Large intestine (tissue), 3 donors: Measurements from ENCODE around the gene TENT4B. TPM values are rescaled to one million over a fixed set of nuclear protein-coding genes. Genes with fewer than 3 reads are reported as not detected.
A peak's percentile ranks its signal among the peaks of the same experiment; 100 is the strongest.
"Not testable (repeated sequence)": the region's sequence is repeated elsewhere in the genome, so short reads cannot be mapped to it uniquely, and the experiment has no call there.

Experiments used
- DNase-seq, 2 donors: peaks; one replicate each; pipeline versions ENCODE4 v3.0.0 to v3.0.0-alpha.2; 2013
- H3K27ac ChIP-seq: one replicate; pipeline ENCODE4 v1.5.1; 2013; ENCODE audit warnings: low read length
- H3K27me3 ChIP-seq: 2 replicates; pipeline ENCODE4 v1.6.1; 2013; ENCODE audit warnings: low read length; ENCODE audit not compliant: control insufficient read depth, insufficient read depth
- H3K36me3 ChIP-seq: 2 replicates; pipeline ENCODE4 v1.6.1; 2013; ENCODE audit warnings: low read length; ENCODE audit not compliant: control insufficient read depth, insufficient read depth
- H3K4me1 ChIP-seq: one replicate; pipeline ENCODE4 v1.6.1; 2013; ENCODE audit warnings: low read length; ENCODE audit not compliant: control insufficient read depth, insufficient read depth
- H3K4me3 ChIP-seq: one replicate; pipeline ENCODE4 v1.5.1; 2013; ENCODE audit warnings: low read length
- H3K9me3 ChIP-seq: one replicate; pipeline ENCODE4 v1.6.1; 2013; ENCODE audit warnings: mild to moderate bottlenecking, low read depth, low read length, moderate library complexity; ENCODE audit not compliant: control insufficient read depth
- WGBS: methylation state at CpG from one replicate; pipeline ENCODE4 v1.1.5; 2013; ENCODE audit warnings: low lambda C conversion rate; ENCODE audit not compliant: insufficient coverage; 5-methylcytosine and 5-hydroxymethylcytosine counted together
- polyA plus RNA-seq: library from polyadenylated mRNA; unstranded; fragments of 120-200 nt; gene quantifications from one replicate; pipeline ENCODE4 v1.2.1, GENCODE V29; 2013

The TENT4B gene
- polyA plus RNA-seq, 1 donor = 17.2 TPM

GRCh38 chr16:50132571-50132970, 20.5 kb upstream of the TENT4B start:
- not testable (repeated sequence) for H3K27me3 ChIP-seq, H3K9me3 ChIP-seq, H3K36me3 ChIP-seq, DNase-seq, H3K27ac ChIP-seq, H3K4me1 ChIP-seq, H3K4me3 ChIP-seq
- WGBS = 100% methylated on average over 1 of the region's 7 CpGs

GRCh38 chr16:50133214-50133613, 19.9 kb upstream of the TENT4B start:
- WGBS = no CpG with 5 or more reads among the region's 2 CpGs
- H3K4me1 ChIP-seq = no peaks in the 10 kb centered on the region
- no peaks in the 10 kb centered on the region for H3K27me3 ChIP-seq
- H3K4me3 ChIP-seq = no peak overlapping the region
- no peaks in the 10 kb centered on the region for H3K9me3 ChIP-seq
- no peak overlapping the region for H3K27ac ChIP-seq
- H3K36me3 ChIP-seq = no peaks in the 10 kb centered on the region
- DNase-seq = no peak

- Histone ChIP-seq H3K27ac (no peak overlapping the region), H3K4me1 (no peaks in the 10 kb centered on the region), H3K4me3 (no peak overlapping the region), H3K27me3 (no peaks in the 10 kb centered on the region), H3K9me3 (no peaks in the 10 kb centered on the region), H3K36me3 (no peaks in the 10 kb centered on the region)
- DNase-seq = no peak
Measured at GRCh38 chr16:50136399-50136798, 16.7 kb upstream of the TENT4B start.

- Histone ChIP-seq H3K36me3 (no peaks in the 10 kb centered on the region), H3K27ac (no peak overlapping the region), H3K27me3 (no peaks in the 10 kb centered on the region), H3K9me3 (no peaks in the 10 kb centered on the region), H3K4me3 (no peak overlapping the region), H3K4me1 (no peaks in the 10 kb centered on the region)
- no CpG with 5 or more reads among the region's 3 CpGs for WGBS
- peak in 1 of 2 donors; percentile 24 for DNase-seq
Measured at GRCh38 chr16:50137268-50137667, 15.8 kb upstream of the TENT4B start.

DNA sequence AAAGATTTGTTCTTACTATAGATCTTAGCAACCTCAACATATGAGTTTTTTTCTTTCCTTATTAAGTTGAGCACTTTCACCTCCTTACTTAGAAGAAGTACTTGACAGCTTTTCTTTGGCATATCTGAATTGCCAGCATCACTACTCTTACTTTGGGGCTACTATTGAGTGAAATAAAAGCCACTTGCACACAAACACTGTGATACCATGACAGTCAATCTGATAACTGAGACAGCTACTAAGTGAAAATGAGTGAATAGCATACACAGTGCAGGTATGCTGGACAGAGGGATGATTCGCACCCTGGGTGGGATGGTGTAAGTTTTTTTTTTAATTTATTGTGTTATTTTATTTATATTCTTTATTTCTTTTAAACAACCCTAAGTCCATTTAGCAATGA, 13.5 kb upstream of the TENT4B start:
- no peaks in the 10 kb centered on the region for H3K9me3 ChIP-seq
- no peaks in the 10 kb centered on the region for H3K27me3 ChIP-seq
- H3K27ac ChIP-seq = no peak overlapping the region
- no peaks in the 10 kb centered on the region for H3K4me1 ChIP-seq
- no peaks in the 10 kb centered on the region for H3K36me3 ChIP-seq
- 80% methylated on average over 1 of the region's 1 CpG for WGBS
- DNase-seq = no peak
- no peak overlapping the region for H3K4me3 ChIP-seq

DNA sequence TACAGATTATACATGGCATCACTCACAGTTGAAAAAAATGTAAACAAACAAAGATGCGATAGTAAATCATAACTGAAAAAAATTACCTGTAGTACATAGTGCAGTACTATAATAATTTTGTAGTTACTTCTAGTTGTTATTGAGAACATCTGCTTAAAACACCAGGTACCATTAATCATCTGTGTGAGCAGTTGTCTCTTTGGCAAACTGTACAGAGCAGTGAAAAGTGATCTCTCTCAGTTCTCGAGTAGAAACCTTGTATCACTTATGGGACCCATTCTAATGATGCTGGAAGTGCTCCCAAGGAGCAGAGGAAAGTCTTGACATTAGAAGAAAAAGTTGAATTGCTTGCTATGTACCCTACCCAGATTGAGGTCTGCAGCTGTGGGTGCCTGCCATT, 8.9 kb upstream of the TENT4B start:
- Histone ChIP-seq H3K4me3 (no peak overlapping the region), H3K27me3 (no peaks in the 10 kb centered on the region), H3K9me3 (no peaks in the 10 kb centered on the region), H3K27ac (no peak overlapping the region), H3K4me1 (no peaks in the 10 kb centered on the region), H3K36me3 (no peaks in the 10 kb centered on the region)
- WGBS = 100% methylated on average over 1 of the region's 2 CpGs
- no peak for DNase-seq

DNA sequence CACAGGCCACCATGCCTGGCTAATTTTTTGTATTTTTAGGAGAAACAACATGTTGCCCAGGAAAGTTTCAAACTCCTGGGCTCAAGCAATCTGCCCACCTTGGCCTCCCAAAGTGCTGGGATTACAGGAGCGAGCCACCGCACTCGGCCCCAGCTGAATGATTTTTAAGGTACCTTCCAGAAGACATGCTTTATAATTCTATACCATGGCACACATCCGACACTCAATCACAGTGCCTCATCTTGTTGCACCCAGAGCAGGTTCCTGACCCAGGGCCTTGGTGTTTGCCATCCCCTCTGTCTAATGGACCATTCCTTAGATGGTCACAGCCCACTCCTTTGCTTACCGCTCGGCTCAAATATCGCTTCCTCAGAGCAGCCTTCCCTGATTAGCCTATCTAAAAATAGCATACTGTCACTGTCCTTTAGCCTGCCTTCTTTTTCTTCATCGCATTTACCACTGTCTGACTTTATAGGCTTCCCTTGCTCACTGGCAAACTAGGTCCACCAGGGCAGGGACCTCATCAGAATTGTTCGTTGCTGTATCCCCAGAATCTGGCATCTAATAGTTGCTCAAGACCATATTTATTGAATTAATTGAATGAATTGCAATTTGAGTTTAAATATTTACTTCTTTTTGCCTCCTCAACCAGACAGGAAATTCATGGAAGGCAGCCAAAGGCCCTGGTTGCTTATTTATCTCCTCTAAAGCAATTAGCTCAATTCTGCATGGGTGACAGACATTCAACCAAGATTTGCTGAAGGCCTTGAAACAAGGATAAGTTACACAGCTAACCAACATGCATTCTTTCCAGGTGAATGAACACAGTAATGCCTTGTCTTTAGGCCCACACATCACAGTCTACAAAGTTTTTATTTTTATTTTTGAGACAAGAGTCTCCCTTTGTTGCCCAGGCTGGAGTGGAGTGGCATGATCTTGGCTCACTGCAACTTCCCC, 6.3 kb upstream of the TENT4B start:
- H3K4me3 ChIP-seq = no peak overlapping the region
- H3K9me3 ChIP-seq = no peaks in the 10 kb centered on the region
- H3K27ac ChIP-seq = no peak overlapping the region
- H3K36me3 ChIP-seq = no peaks in the 10 kb centered on the region
- DNase-seq = peak in 1 of 2 donors; percentile 24
- no peaks in the 10 kb centered on the region for H3K4me1 ChIP-seq
- no peaks in the 10 kb centered on the region for H3K27me3 ChIP-seq
- no CpG with 5 or more reads among the region's 9 CpGs for WGBS

- Histone ChIP-seq H3K4me3 (no peak overlapping the region), H3K4me1 (peaks cover 3% of the 10 kb centered on the region), H3K27ac (no peak overlapping the region), H3K36me3 (no peaks in the 10 kb centered on the region), H3K9me3 (no peaks in the 10 kb centered on the region), H3K27me3 (no peaks in the 10 kb centered on the region)
- peak in 1 of 2 donors; percentile 33 for DNase-seq
- no CpG with 5 or more reads among the region's 5 CpGs for WGBS
Measured at GRCh38 chr16:50151322-50151721, 1.8 kb upstream of the TENT4B start.

GRCh38 chr16:50151756-50152155, 1.4 kb upstream of the TENT4B start:
- no CpG with 5 or more reads among the region's 11 CpGs for WGBS
- Histone ChIP-seq H3K4me3 (no peak overlapping the region), H3K27me3 (no peaks in the 10 kb centered on the region), H3K27ac (no peak overlapping the region), H3K9me3 (no peaks in the 10 kb centered on the region), H3K36me3 (no peaks in the 10 kb centered on the region), H3K4me1 (peaks cover 3% of the 10 kb centered on the region)
- peak in 1 of 2 donors; percentile 14 for DNase-seq

- peak in 1 of 2 donors; percentile 68 for DNase-seq
- no CpG with 5 or more reads among the region's 24 CpGs for WGBS
- Histone ChIP-seq H3K9me3 (no peaks in the 10 kb centered on the region), H3K27me3 (no peaks in the 10 kb centered on the region), H3K36me3 (no peaks in the 10 kb centered on the region), H3K4me1 (peaks cover 3% of the 10 kb centered on the region), H3K27ac (peak overlapping the region; percentile 96), H3K4me3 (peak overlapping the region; percentile 63)
Measured at GRCh38 chr16:50152351-50152806, 727 bp upstream of the TENT4B start.
